ENCODE data around the gene SAT1. TPM values are rescaled to one million over a fixed set of nuclear protein-coding genes. Genes with fewer than 3 reads are reported as not detected.
"Not testable (repeated sequence)": the region's sequence is repeated elsewhere in the genome, so short reads cannot be mapped to it uniquely, and the experiment has no call there.

Gene SAT1
- total RNA-seq, 3 donors from 2014 or later, result 39.5 to 51.3 (median 45.9) TPM

DNA sequence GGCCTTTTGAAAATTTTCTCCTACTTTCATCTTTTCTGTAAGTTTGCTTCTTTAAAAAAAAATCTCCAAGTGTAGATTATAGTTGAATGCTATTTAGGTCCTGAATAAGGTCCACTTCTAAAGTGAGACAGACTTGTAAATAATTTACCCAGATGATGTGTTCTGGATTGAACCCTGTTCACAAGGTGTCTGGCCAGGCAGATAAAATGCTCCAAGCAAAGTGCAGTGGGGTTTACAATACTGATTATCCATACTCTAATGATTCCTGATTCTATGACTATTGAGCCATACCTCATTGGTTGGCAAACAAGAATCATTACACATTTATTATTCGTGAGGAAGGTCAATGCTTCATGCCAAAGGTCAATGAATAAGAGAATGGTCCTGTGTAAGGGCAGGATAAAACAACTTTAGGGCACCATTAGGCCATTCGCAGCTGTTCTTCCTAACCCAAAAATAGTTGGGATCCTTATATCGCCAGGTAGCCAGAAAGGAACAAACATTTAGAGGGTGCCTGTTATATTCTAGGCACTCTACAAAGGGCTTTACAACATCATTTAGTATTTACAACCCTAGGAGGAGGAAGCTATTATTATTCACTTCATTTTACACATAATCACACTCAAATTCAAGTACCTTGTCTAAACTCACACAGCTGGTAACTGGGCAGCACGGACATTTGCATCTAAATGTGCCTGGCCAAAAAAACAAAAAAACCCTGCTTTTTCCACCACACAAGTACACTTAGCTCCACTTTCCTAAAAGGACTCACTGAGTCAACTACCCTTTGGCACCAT is 18.6 kb upstream of the SAT1 start:
- DNase-seq, result no peak
- Mint-ChIP-seq H3K36me3 (ENCODE audit: insufficient read depth) (no peaks in the 10 kb centered on the region), H3K27me3 (ENCODE audit: low read depth) (no peaks in the 10 kb centered on the region), H3K9me3 (no peaks in the 10 kb centered on the region), H3K4me3 (no peak overlapping the region), H3K4me1 (ENCODE audit: low read depth) (peaks cover 3% of the 10 kb centered on the region)
- no peak for ATAC-seq

DNA sequence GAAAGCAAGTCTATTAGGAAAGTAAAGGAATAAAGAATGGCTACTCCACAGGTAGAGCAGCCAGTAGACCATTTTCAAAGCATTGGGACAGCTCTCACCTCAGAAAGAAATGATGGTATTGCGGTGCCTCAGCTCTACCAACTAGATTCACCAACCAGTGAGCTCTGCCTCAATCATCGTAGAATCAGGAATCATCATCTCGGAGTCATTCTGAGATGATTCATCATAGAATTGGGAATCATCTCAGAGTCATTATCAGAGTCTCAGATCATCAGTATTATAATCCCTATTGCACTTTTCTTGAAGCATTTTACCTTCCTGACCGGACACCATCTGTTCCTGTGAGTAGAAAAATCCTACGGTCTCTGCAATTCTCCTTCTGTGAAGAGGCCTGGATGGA is 17.5 kb upstream of the SAT1 start:
- Mint-ChIP-seq H3K27me3 (ENCODE audit: low read depth) (no peaks in the 10 kb centered on the region), H3K9me3 (no peaks in the 10 kb centered on the region), H3K4me3 (no peak overlapping the region), H3K4me1 (ENCODE audit: low read depth) (peaks cover 4% of the 10 kb centered on the region), H3K36me3 (ENCODE audit: insufficient read depth) (no peaks in the 10 kb centered on the region)
- DNase-seq (no peak), ATAC-seq (no peak)

DNA sequence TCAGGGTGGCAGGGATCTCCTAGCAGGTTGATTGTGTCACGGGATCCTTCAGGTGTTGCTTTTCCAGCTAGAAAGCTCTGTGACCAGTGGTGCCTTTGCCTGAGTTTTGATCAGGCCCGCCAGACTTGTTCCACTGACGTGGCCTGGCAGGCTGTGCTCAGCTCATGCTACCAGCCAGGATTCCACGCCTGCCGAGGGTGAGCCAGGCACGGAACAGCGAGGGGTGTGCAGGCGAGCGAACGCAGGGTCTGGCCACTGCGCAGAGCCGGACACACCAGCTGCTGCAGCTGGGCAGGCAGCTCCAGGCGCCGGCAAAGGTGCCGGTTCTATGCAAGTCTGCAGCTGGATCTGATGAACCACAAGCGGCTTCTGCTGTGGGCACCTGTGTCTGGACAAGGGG is 17.1 kb upstream of the SAT1 start:
- no peaks in the 10 kb centered on the region for H3K9me3 Mint-ChIP-seq
- no peak overlapping the region for H3K4me3 Mint-ChIP-seq
- H3K4me1 Mint-ChIP-seq (ENCODE audit: low read depth), result peaks cover 4% of the 10 kb centered on the region
- H3K36me3 Mint-ChIP-seq (ENCODE audit: insufficient read depth), result no peaks in the 10 kb centered on the region
- DNase-seq (no peak), ATAC-seq (no peak)
- H3K27me3 Mint-ChIP-seq (ENCODE audit: low read depth), result no peaks in the 10 kb centered on the region

DNA sequence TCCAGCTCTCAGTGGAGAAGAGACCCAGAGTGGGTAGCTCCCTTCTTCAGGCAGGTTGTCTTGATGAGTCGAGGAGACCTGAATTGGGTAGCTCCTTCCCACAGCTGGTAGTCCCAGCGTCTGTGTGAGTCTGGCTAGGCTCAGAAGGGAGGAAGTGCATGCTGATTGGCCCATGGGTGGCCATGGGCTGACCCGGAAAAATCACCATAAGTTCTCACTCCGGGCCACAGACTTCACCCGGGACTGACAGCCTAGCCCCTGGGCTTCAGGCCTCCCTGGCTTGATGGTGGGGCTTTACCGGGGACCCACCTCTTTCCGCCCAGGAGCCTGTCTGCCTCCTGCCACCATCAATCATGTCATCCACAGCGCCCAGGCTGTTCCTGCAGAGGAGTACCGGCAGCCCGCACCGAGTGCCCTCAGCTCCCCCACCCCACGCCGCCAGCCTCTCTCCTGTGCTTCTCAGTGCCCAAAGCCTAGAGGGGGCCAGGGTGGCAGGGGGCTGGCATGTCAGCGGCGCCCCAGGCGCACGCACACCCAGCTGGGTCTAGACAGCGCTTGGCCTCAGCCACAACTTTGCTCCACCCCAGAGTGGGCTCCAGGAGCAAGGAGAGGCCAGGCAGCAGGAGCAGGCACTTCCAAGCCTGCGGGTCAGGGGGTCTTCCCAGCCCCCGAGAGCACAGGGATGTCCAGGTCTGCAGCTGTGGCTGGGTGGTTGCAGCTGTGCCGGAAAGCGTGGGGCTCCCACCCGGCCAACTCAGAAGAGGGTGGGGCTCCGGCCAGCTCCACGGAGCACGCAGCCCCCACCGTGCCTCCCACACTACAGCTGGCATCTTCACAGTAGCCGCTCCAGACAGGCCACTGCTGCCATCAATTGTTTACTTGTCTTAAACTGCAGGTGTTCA is 16.1 kb upstream of the SAT1 start:
- Mint-ChIP-seq H3K4me1 (ENCODE audit: low read depth) (peaks cover 4% of the 10 kb centered on the region), H3K4me3 (peak overlapping the region; percentile 66), H3K27me3 (ENCODE audit: low read depth) (no peaks in the 10 kb centered on the region), H3K9me3 (no peaks in the 10 kb centered on the region), H3K36me3 (ENCODE audit: insufficient read depth) (no peaks in the 10 kb centered on the region)
- ATAC-seq (peak in 1 of 2 donors; percentile 46), DNase-seq (no peak)

DNA sequence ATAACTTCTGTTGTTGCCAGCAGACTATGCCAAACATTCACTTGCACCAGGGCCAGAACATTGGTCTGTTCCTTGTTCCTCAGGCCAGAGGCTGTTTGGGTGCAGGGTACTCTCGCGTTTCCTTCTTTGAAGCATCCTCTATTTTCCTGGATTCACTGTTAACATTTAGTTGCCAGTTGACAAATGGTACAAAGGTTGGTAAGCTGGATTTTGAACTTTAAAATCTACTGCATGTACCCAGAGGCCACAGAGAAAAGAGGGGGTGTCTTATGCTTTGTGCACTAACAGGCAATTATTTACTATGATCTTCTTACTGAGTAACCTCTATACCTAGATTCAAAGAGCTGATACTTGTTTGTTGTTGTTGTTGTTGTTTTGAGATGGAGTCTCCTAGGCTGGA is 12.8 kb upstream of the SAT1 start:
- Mint-ChIP-seq H3K4me1 (ENCODE audit: low read depth) (peaks cover 22% of the 10 kb centered on the region), H3K27me3 (ENCODE audit: low read depth) (no peaks in the 10 kb centered on the region)

DNA sequence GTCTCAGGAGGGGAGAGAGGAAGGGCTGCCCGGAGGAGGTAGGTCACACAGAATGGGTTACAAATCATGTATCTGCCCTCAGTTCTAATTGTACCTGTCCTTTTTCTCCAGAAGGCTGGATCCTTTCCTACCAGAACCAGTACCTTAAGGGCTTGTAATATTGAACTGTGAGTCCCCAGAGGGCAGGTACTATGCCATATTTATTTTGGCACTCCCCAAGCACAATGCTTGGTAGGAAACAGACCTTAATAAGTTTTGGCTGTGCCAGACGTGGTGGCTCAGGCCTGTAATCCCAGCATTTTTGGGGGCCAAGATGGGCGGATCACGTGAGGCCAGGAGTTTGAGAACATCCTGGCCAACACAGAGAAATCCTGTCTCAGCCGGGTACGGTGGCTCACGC is 11.9 kb upstream of the SAT1 start:
- not testable (repeated sequence) for H3K4me3 Mint-ChIP-seq; ATAC-seq; H3K36me3 Mint-ChIP-seq (ENCODE audit: insufficient read depth); DNase-seq; H3K27me3 Mint-ChIP-seq (ENCODE audit: low read depth); H3K9me3 Mint-ChIP-seq
- H3K4me1 Mint-ChIP-seq (ENCODE audit: low read depth), result peaks cover 22% of the 10 kb centered on the region

More for the DNA sequence above, 12.8 kb upstream of the SAT1 start:
- Mint-ChIP-seq H3K9me3 (no peaks in the 10 kb centered on the region), H3K36me3 (ENCODE audit: insufficient read depth) (no peaks in the 10 kb centered on the region), H3K4me3 (no peak overlapping the region)
- no peak for ATAC-seq
- no peak for DNase-seq

DNA sequence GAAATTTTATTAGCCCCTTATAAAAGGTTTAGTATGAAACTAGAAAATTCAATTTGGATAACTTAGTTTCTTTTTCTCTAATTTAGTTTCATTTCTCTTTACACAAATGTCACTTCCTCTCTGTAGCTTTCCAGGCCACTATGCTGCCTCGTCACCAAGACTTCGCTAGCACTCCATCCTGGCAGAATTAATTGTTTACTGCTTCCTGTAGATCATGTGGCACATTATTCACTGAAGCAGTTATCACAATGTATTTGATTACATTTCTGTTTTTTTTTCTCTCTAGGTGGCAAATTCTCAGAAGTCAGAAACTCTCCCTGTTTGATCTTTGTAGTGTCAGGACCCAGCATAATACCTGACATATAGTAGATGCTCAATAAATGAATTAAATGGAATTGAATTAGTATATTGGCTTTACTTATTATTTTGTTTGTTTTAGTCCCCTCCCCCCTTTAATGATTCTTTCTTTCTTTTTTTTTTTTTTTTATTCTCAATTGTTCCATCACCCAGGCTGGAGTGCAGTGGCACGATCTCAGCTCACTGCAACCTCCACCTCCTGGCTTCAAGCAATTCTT is 9.3 kb upstream of the SAT1 start:
- Mint-ChIP-seq H3K4me1 (ENCODE audit: low read depth) (peaks cover 19% of the 10 kb centered on the region), H3K27me3 (ENCODE audit: low read depth) (no peaks in the 10 kb centered on the region), H3K9me3 (no peaks in the 10 kb centered on the region), H3K4me3 (peak overlapping the region; percentile 50), H3K36me3 (ENCODE audit: insufficient read depth) (no peaks in the 10 kb centered on the region)
- peak; percentile 69 to 80 for ATAC-seq
- peak; percentile 36 for DNase-seq

DNA sequence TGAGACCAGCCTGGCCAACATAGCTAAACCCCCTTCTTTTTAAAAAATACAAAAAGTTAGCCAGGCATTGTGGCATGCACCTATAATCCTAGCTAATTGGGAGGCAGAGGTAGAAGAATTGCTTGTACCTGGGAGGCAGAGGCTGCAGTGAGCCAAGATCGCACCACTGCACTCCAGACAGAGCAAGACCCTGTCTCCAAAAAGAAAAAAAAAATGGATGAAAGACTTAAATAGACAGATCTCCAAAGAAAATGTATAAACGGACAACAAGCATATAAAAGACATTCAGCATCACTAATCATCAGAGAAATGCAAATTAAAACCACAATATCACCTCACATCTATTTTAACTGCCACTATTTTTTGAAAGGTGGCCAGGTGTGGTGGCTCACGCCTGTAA is 6.6 kb upstream of the SAT1 start:
- Mint-ChIP-seq H3K27me3 (ENCODE audit: low read depth) (no peaks in the 10 kb centered on the region), H3K36me3 (ENCODE audit: insufficient read depth) (no peaks in the 10 kb centered on the region)

DNA sequence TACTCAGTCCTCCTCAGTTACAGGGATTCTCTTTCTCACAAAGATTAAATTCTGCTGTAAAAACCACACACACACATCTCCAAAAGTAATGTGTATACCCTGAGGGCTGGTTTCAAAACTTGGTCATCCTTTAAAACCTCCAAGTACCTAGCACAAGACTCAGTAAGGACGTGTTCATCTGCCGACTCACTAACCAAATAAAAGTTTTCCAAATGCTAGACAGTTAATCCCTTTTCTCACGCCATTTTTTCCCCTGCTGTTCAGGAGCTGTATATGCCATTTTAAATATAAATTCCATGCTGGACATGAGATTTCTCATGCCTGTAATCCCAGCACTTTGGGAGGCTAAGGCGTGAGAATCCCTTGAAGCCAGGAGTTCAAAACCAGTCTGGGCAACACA is 3.9 kb upstream of the SAT1 start:
- Mint-ChIP-seq H3K27me3 (ENCODE audit: low read depth) (no peaks in the 10 kb centered on the region), H3K36me3 (ENCODE audit: insufficient read depth) (peaks cover 4% of the 10 kb centered on the region), H3K4me3 (no peak overlapping the region), H3K9me3 (no peaks in the 10 kb centered on the region), H3K4me1 (ENCODE audit: low read depth) (peaks cover 19% of the 10 kb centered on the region)
- ATAC-seq (no peak), DNase-seq (no peak)

More for the DNA sequence above, 6.6 kb upstream of the SAT1 start:
- no peak overlapping the region for H3K4me3 Mint-ChIP-seq
- H3K9me3 Mint-ChIP-seq, result no peaks in the 10 kb centered on the region
- ATAC-seq (no peak), DNase-seq (no peak)
- peaks cover 23% of the 10 kb centered on the region for H3K4me1 Mint-ChIP-seq (ENCODE audit: low read depth)

DNA sequence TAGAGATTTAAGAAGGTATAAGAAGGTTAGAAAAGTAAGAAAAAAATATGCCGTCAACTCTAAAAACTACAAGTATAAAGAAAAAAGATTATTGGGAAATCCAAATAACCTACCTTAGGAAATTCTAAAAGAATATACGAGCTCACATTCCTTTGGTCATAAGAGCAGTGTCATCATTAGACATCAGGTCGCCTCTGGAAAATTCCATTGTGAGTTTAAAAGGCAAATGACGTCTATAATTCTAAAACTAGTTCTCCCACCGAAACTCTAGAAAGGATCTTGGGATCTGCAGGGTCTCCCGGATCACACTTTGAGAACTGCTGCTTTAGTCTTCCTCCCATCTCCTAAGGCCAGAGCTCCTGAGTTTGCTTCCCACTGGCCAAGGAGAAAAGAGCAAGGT is 518 bp upstream of the SAT1 start:
- ATAC-seq (no peak), DNase-seq (no peak)
- Mint-ChIP-seq H3K36me3 (ENCODE audit: insufficient read depth) (peaks cover 23% of the 10 kb centered on the region), H3K9me3 (no peaks in the 10 kb centered on the region), H3K4me1 (ENCODE audit: low read depth) (peaks cover 33% of the 10 kb centered on the region), H3K27me3 (ENCODE audit: low read depth) (no peaks in the 10 kb centered on the region), H3K4me3 (peak overlapping the region; percentile 93)

DNA sequence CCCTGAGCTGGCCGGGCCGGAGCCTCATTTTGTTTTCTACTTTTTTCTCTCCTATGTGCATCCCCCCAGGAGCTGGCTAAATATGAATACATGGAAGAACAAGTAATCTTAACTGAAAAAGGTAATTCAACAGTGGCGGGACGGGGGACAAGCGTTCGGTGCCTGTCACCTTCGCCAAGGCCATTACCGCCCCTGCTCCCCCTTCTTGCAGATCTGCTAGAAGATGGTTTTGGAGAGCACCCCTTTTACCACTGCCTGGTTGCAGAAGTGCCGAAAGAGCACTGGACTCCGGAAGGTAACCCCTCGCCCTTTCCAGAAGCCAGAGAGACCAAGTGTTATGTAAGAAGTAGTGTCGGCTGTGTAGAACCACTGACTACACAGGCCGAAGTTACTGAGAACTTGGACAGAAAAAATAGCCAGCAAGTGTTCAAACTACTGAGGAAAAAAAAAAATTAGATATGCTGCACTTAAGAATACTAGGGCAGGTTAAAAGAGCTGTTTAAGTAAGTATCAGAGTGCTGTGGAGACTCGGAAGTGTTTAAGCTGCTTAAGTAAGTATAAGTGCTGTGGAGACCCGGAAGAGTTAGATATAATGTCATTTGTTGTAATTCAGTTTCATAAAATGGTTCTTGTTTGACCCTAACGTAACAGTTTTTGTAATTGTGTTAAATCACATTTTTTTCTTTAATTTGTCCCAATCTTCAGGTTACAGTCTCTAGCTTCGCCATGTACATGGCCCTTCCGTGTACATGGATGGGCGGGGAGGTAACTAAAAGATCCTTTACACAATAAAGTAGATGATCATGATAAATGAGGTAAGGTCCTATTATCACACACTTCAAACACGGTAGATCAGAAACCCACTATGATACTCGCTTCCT is 856 bp downstream of the SAT1 start:
- no peak for DNase-seq
- Mint-ChIP-seq H3K36me3 (ENCODE audit: insufficient read depth) (peaks cover 23% of the 10 kb centered on the region), H3K4me3 (peak overlapping the region; percentile 93), H3K27me3 (ENCODE audit: low read depth) (no peaks in the 10 kb centered on the region), H3K9me3 (no peaks in the 10 kb centered on the region), H3K4me1 (ENCODE audit: low read depth) (peaks cover 33% of the 10 kb centered on the region)
- ATAC-seq, result no peak

DNA sequence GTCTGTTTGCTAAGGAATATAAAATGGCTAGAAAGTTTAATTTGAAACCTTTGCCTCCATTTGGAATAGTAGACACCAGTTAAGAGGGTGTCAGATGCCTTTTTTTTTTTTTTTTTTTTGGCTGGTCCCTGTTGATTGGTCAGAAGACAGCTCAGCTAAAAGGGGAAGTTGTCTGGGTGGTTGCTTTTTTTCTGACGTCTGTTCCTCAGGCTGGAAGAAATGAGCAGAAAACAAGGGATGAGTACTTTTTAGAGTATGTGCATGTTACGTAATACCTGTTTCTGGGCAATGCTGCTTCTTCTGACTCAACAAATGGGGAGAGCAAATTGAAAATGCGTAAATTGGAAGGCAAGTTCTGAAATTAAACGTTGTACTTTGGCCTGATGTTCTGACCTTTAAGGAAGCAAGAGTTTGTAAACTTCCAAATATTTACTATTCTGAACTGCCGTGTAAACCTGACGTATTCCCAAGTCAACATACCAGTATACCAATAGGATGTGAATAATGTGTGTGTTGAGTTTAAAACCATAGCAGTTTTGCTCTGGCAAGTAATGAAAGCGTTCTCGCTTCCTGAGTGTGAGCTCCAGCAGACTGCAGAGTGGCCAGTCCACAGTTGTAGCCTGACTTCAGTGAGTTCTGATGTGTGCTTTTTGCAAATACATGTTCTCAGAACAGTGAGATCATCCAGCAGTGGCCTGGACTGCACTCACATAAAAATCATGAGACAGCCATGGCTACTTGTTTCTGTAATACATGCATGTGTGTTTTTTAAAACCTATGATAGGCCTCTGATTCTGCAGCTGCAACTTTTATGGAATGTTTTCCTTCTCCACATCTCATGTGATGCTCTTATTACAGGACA is 1.7 kb downstream of the SAT1 start:
- no peak for DNase-seq
- Mint-ChIP-seq H3K4me1 (ENCODE audit: low read depth) (peaks cover 33% of the 10 kb centered on the region), H3K4me3 (peak overlapping the region; percentile 93), H3K9me3 (no peaks in the 10 kb centered on the region), H3K27me3 (ENCODE audit: low read depth) (no peaks in the 10 kb centered on the region), H3K36me3 (ENCODE audit: insufficient read depth) (peaks cover 23% of the 10 kb centered on the region)
- ATAC-seq, result no peak

DNA sequence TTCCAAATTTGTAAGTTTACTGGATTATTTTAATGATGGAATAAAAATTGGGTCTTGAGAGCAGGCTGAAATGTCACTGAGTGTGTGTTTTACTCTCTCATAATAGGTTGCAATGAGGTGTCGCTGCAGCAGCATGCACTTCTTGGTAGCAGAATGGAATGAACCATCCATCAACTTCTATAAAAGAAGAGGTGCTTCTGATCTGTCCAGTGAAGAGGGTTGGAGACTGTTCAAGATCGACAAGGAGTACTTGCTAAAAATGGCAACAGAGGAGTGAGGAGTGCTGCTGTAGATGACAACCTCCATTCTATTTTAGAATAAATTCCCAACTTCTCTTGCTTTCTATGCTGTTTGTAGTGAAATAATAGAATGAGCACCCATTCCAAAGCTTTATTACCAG is 2.6 kb downstream of the SAT1 start:
- peaks cover 23% of the 10 kb centered on the region for H3K36me3 Mint-ChIP-seq (ENCODE audit: insufficient read depth)
- H3K9me3 Mint-ChIP-seq, result no peaks in the 10 kb centered on the region
- DNase-seq (no peak), ATAC-seq (no peak)
- H3K4me3 Mint-ChIP-seq, result peak overlapping the region; percentile 93
- peaks cover 33% of the 10 kb centered on the region for H3K4me1 Mint-ChIP-seq (ENCODE audit: low read depth)
- no peaks in the 10 kb centered on the region for H3K27me3 Mint-ChIP-seq (ENCODE audit: low read depth)

All from activated T-cell treated with anti-CD3 and anti-CD28 coated beads, Interleukin-2, amount 50 U/mL, for 4 hours (primary cell).